ENCODE measurements around the gene RNF125.

GRCh38 chr18:32072321-32072720 lies 53.7 kb downstream of the RNF125 start:
- TF ChIP-seq ZBTB33 (IDR thresholded peaks at IDR 0.05) (no peak), CTCF (IDR thresholded peaks at IDR 0.05; ENCODE audit: low read depth, low read length, missing input control) (peak; percentile 54), RAD21 (IDR thresholded peaks at IDR 0.05) (peak; percentile 73 to 74), JUND (IDR thresholded peaks at IDR 0.05) (no peak), MAX (IDR thresholded peaks at IDR 0.05) (no peak), REST (IDR thresholded peaks at IDR 0.05) (no peak), TAF1 (conservative IDR thresholded peaks at IDR 0.05) (no peak), FOXA1 (IDR thresholded peaks at IDR 0.05) (no peak)
